ENCODE data around the gene SYT7.

DNA sequence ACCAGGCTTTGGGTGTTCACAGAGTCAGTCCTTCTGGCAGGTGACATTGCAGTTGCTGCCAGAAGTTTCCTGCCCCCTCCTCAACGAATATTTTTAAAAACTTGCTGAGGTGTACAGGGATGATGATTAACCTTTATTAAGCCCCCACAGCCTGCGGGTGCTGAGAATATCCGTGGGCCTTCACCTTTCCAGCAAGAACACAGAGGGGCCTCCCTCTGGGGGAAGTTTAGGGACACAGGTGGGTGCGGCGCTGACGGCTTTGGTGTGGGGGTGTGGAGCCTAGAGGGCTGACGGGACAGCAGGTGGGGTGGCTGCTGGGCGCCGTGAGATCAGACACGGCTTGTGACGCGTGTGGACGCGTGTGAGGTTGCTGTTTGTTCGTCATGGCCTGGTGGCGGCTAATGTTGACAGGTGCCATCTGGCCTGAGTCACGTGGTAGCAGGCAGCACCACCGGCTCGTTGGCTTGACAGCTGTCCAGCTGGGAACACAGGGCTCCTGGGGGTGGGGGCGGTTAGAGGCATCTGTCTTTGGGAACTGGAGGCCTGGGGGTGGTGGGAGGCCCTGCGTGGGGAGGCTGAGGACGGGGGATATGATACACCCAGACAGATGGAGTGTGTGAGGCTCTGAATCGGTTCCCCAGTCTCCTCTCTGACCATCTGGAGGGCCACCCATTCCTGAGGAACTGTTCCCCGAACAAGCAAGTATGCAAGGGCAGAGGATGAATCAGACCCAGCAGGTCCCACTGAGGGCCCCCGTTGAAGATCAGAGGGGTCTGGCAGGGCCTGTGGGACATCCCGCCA lies 84.9 kb downstream of the SYT7 start:
- TF ChIP-seq, protein P1, sequence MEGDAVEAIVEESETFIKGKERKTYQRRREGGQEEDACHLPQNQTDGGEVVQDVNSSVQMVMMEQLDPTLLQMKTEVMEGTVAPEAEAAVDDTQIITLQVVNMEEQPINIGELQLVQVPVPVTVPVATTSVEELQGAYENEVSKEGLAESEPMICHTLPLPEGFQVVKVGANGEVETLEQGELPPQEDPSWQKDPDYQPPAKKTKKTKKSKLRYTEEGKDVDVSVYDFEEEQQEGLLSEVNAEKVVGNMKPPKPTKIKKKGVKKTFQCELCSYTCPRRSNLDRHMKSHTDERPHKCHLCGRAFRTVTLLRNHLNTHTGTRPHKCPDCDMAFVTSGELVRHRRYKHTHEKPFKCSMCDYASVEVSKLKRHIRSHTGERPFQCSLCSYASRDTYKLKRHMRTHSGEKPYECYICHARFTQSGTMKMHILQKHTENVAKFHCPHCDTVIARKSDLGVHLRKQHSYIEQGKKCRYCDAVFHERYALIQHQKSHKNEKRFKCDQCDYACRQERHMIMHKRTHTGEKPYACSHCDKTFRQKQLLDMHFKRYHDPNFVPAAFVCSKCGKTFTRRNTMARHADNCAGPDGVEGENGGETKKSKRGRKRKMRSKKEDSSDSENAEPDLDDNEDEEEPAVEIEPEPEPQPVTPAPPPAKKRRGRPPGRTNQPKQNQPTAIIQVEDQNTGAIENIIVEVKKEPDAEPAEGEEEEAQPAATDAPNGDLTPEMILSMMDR (IDR thresholded peaks at IDR 0.05), result no peak
- no peak for TF ChIP-seq EZH2 (IDR thresholded peaks at IDR 0.05; ENCODE audit: borderline replicate concordance, insufficient read depth, low read depth, low read length, poor library complexity, severe bottlenecking)
